ENCODE results near the gene PFDN2.

The PFDN2 gene

GRCh38 chr1:161162806-161163205 lies 45.0 kb upstream of the PFDN2 start:
- no peak for TF ChIP-seq EZH2 (IDR thresholded peaks at IDR 0.05; ENCODE audit: borderline replicate concordance, low read length)
- Histone ChIP-seq H3K27ac (ENCODE audit: low read depth, low read length, poor library complexity, severe bottlenecking) (no peak overlapping the region), H3K9ac (ENCODE audit: low read length) (no peak overlapping the region)

DNA sequence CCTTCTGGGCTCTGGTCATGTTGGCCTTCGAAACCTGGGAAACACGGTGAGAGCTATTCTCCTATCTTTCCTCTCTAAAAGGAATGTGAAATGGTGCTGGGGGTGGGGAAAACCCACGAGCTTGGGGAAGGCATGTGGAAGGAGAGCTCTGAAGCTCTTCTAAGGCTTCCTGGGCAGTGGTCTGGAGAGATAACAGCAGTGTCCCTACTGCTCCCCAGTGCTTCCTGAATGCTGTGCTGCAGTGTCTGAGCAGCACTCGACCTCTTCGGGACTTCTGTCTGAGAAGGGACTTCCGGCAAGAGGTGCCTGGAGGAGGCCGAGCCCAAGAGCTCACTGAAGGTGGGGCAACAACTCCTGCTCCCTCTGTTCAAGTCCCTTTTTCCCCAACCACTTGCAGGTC lies 44.2 kb upstream of the PFDN2 start:
- Histone ChIP-seq H3K9ac (ENCODE audit: low read length) (no peak overlapping the region), H2AFZ (ENCODE audit: low read length) (no peak overlapping the region), H3K79me2 (ENCODE audit: insufficient read depth, low read length) (no peaks in the 10 kb centered on the region), H3K36me3 (ENCODE audit: insufficient read depth, low read length) (peaks cover 51% of the 10 kb centered on the region; the same call in 1 of the 2 replicates), H3K4me1 (ENCODE audit: insufficient read depth, low read length, severe bottlenecking) (peaks cover 44% of the 10 kb centered on the region), H3K9me3 (ENCODE audit: low read length) (no peaks in the 10 kb centered on the region), H3K9me2 (ENCODE audit: low read depth, low read length) (no peaks in the 10 kb centered on the region), H3K27me3 (ENCODE audit: insufficient read depth, low read length) (no peaks in the 10 kb centered on the region), H3K27ac (ENCODE audit: low read depth, low read length, poor library complexity, severe bottlenecking) (no peak overlapping the region), H3K4me3 (ENCODE audit: low read depth, low read length, poor library complexity, severe bottlenecking) (no peak overlapping the region), H3K4me2 (ENCODE audit: low read length) (no peak overlapping the region), H4K20me1 (ENCODE audit: insufficient read depth, low read length) (no peaks in the 10 kb centered on the region), H3F3A (ENCODE audit: insufficient read depth, low read length) (peaks cover 9% of the 10 kb centered on the region)
- TF ChIP-seq EZH2 (IDR thresholded peaks at IDR 0.05; ENCODE audit: borderline replicate concordance, low read length): no peak
- TF ChIP-seq CTCF (IDR thresholded peaks at IDR 0.05; ENCODE audit: low read length): no peak

More at GRCh38 chr1:161162806-161163205, 45.0 kb upstream of the PFDN2 start:
- Histone ChIP-seq H3F3A (ENCODE audit: insufficient read depth, low read length) (peaks cover 9% of the 10 kb centered on the region), H3K27me3 (ENCODE audit: insufficient read depth, low read length) (no peaks in the 10 kb centered on the region), H3K4me3 (ENCODE audit: low read depth, low read length, poor library complexity, severe bottlenecking) (no peak overlapping the region), H3K9me3 (ENCODE audit: low read length) (no peaks in the 10 kb centered on the region), H3K9me2 (ENCODE audit: low read depth, low read length) (no peaks in the 10 kb centered on the region), H3K4me1 (ENCODE audit: insufficient read depth, low read length, severe bottlenecking) (peaks cover 48% of the 10 kb centered on the region), H2AFZ (ENCODE audit: low read length) (no peak overlapping the region), H3K4me2 (ENCODE audit: low read length) (no peak overlapping the region), H4K20me1 (ENCODE audit: insufficient read depth, low read length) (no peaks in the 10 kb centered on the region), H3K36me3 (ENCODE audit: insufficient read depth, low read length) (peaks cover 46% of the 10 kb centered on the region; the same call in 1 of the 2 replicates), H3K79me2 (ENCODE audit: insufficient read depth, low read length) (no peaks in the 10 kb centered on the region)

- H3K9ac ChIP-seq (ENCODE audit: low read length): no peak overlapping the region
- H3K4me3 ChIP-seq (ENCODE audit: low read depth, low read length, poor library complexity, severe bottlenecking): no peak overlapping the region
- no peaks in the 10 kb centered on the region for H3K27me3 ChIP-seq (ENCODE audit: insufficient read depth, low read length)
- TF ChIP-seq CTCF (IDR thresholded peaks at IDR 0.05; ENCODE audit: low read length) (no peak), EZH2 (IDR thresholded peaks at IDR 0.05; ENCODE audit: borderline replicate concordance, low read length) (no peak)
- no peaks in the 10 kb centered on the region for H3K9me3 ChIP-seq (ENCODE audit: low read length)
- peaks cover 9% of the 10 kb centered on the region for H3F3A ChIP-seq (ENCODE audit: insufficient read depth, low read length)
- peaks cover 40% of the 10 kb centered on the region for H3K4me1 ChIP-seq (ENCODE audit: insufficient read depth, low read length, severe bottlenecking)
- H2AFZ ChIP-seq (ENCODE audit: low read length): no peak overlapping the region
- H3K4me2 ChIP-seq (ENCODE audit: low read length): no peak overlapping the region
- H3K79me2 ChIP-seq (ENCODE audit: insufficient read depth, low read length): no peaks in the 10 kb centered on the region
- no peaks in the 10 kb centered on the region for H4K20me1 ChIP-seq (ENCODE audit: insufficient read depth, low read length)
- H3K27ac ChIP-seq (ENCODE audit: low read depth, low read length, poor library complexity, severe bottlenecking): no peak overlapping the region
- peaks cover 51% of the 10 kb centered on the region; the same call in 1 of the 2 replicates for H3K36me3 ChIP-seq (ENCODE audit: insufficient read depth, low read length)
- H3K9me2 ChIP-seq (ENCODE audit: low read depth, low read length): no peaks in the 10 kb centered on the region
Observed at GRCh38 chr1:161161652-161162051, 43.8 kb upstream of the PFDN2 start.

GRCh38 chr1:161160671-161161145 lies 42.9 kb upstream of the PFDN2 start:
- Histone ChIP-seq H4K20me1 (ENCODE audit: insufficient read depth, low read length) (no peaks in the 10 kb centered on the region), H3K27me3 (ENCODE audit: insufficient read depth, low read length) (no peaks in the 10 kb centered on the region), H3K9ac (ENCODE audit: low read length) (no peak overlapping the region), H3F3A (ENCODE audit: insufficient read depth, low read length) (peaks cover 9% of the 10 kb centered on the region), H3K4me1 (ENCODE audit: insufficient read depth, low read length, severe bottlenecking) (peaks cover 36% of the 10 kb centered on the region), H3K36me3 (ENCODE audit: insufficient read depth, low read length) (peaks cover 51% of the 10 kb centered on the region; the same call in 1 of the 2 replicates), H3K27ac (ENCODE audit: low read depth, low read length, poor library complexity, severe bottlenecking) (no peak overlapping the region), H3K4me3 (ENCODE audit: low read depth, low read length, poor library complexity, severe bottlenecking) (no peak overlapping the region), H3K79me2 (ENCODE audit: insufficient read depth, low read length) (no peaks in the 10 kb centered on the region), H2AFZ (ENCODE audit: low read length) (no peak overlapping the region), H3K4me2 (ENCODE audit: low read length) (no peak overlapping the region), H3K9me2 (ENCODE audit: low read depth, low read length) (no peaks in the 10 kb centered on the region), H3K9me3 (ENCODE audit: low read length) (no peaks in the 10 kb centered on the region)
- TF ChIP-seq CTCF (IDR thresholded peaks at IDR 0.05; ENCODE audit: low read length): no peak
- no peak for TF ChIP-seq EZH2 (IDR thresholded peaks at IDR 0.05; ENCODE audit: borderline replicate concordance, low read length)
